GM13976 (cell line): Measurements from ENCODE around the gene FETUB.

Experiments used
- DNase-seq: peaks from one replicate; pipeline ENCODE4 v3.0.0; 2012; ENCODE audit warnings: low spot score
- CTCF ChIP-seq: IDR thresholded peaks from 2 replicates; pipeline ENCODE4 v1.5.1; 2012; ENCODE audit warnings: borderline replicate concordance, mild to moderate bottlenecking; ENCODE audit not compliant: insufficient read depth; ENCODE audit errors: extremely low read depth, missing control alignments, control extremely low read depth
- in situ Hi-C: fragments of 300-500 bp; cut with MboI; formaldehyde crosslinking; loops from one replicate; pipeline ENCODE4 v1.12.0; 2022; ENCODE audit warnings: low sequenced_read_pairs, mixed read lengths, inconsistent platforms; ENCODE audit not compliant: unreplicated experiment

Gene FETUB

GRCh38 chr3:186618318-186618938 is 21.8 kb upstream of the FETUB start:
- in situ Hi-C loops = no loop called here
- no peak for TF ChIP-seq CTCF

GRCh38 chr3:186619787-186620212 is 20.4 kb upstream of the FETUB start:
- in situ Hi-C loops = loop anchor here (10.0 kb wide), 1 partner anchor 195 kb away; no protein-coding TSS in a partner anchor
- no peak for TF ChIP-seq CTCF
- DNase-seq = no peak

More at GRCh38 chr3:186618318-186618938, 21.8 kb upstream of the FETUB start:
- no peak for DNase-seq

GRCh38 chr3:186620213-186621092 is 19.7 kb upstream of the FETUB start:
- DNase-seq = no peak
- in situ Hi-C loops = loop anchor here (10.0 kb wide), 1 partner anchor 194 kb away; no protein-coding TSS in a partner anchor

DNA sequence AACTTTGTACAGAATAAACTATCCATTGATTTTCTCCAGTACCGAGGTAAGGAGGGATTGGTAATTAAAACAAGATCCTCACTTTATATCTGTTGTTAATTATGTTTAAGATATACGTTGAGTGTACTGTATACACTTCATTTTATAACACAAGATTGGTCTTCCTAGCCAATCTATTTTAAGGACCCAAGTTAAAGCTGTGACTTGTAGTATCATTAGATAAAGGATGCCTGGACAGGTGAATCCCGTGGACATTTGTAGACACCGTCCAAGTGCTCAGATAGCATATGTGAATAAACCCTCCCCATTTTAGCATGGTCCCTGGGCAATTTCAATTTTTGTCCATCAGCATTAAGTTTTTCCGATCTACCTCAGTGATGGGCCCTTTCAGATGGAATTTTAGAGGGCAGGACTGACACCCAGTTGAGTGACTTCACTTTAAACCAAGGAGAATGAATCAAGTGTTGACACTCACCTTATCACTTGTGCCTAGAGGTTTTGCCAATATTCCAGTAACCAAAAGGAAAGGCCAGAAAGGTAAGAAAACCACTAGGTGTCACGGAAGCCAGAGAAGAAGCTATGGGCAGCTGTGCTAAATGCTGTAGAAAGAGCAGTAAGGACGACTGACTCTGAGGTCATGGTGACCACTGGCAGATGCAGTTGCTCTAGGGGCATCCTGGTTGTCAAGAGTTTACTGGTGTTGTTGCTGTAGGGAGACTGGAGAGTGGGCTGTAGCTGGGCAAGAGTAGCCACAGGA is 18.1 kb upstream of the FETUB start:
- in situ Hi-C loops = loop anchor here (10.0 kb wide), 1 partner anchor 193 kb away; no protein-coding TSS in a partner anchor
- TF ChIP-seq CTCF = no peak
- no peak for DNase-seq

More at GRCh38 chr3:186620213-186621092, 19.7 kb upstream of the FETUB start:
- TF ChIP-seq CTCF = no peak

DNA sequence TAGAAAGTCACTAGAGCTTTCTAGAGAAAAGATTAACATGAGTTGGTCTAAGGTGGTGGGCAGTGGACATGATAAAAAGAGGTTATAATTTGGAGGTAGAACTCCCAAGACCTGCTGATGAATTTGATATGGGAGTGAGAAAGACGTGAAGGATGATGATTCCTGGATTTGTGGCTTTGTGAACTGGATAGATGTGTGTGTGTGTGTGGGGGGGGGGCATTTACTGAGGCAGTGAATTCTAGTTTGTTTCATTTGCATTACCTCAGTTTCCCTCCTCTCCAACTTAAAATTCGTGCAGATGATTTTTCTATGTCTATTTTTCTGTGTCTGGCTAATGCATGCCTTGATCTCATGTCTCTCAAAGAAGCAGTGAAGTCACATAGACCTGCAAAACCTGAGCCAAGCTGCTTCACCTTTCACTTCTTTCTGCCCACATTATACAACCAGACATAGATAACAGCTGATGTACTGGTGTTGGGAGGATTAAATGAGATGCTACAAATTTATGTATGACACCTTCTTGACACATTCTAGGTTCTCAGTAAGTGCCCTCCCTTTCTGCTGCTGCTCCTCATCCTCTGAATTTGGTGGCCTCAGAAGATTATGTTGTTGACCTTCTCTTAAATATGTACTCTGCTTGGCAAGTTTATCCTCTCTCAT is 17.4 kb upstream of the FETUB start:
- in situ Hi-C loops = loop anchor here (10.0 kb wide), 1 partner anchor 192 kb away; no protein-coding TSS in a partner anchor

More for the DNA sequence above, 17.4 kb upstream of the FETUB start:
- no peak for DNase-seq
- TF ChIP-seq CTCF = no peak
